ENCODE data around the gene USP3.

DNA sequence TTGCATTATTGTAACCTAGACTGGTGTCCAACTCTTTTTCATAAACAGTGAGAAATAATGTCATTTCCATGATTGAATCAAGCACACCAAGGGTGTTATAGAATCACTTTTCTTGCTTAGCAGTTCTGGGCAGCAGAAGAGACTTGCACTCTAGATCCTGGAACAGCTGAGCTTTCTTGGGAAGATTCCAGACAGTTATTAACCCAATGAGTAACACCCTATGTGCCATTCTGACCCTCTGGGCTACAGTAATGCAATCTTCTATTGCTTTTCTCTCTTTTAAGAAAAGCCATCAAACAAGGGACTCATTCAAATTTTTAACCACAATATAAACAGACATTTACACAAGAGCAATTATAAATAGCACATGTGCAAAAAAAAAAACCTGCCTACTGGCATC lies 39.3 kb upstream of the USP3 start:
- TF ChIP-seq CTCF (IDR thresholded peaks at IDR 0.05) (no peak), POLR2A (IDR thresholded peaks at IDR 0.05) (no peak)
